ENCODE measurements around the gene NUP93.

- TF ChIP-seq NFRKB (IDR thresholded peaks at IDR 0.05) = no peak
- no peak for TF ChIP-seq ELF4 (IDR thresholded peaks at IDR 0.05)
- TF ChIP-seq ZNF384 (IDR thresholded peaks at IDR 0.05) = no peak
- TF ChIP-seq SUZ12 (IDR thresholded peaks at IDR 0.05) = no peak
- TF ChIP-seq FOXM1 (IDR thresholded peaks at IDR 0.05; ENCODE audit: borderline replicate concordance) = no peak
- TF ChIP-seq BHLHE40 (IDR thresholded peaks at IDR 0.05; ENCODE audit: borderline replicate concordance) = no peak
These were observed 46.3 kb upstream of the NUP93 start for GRCh38 chr16:56683424-56684172.

Measured in HEK293T (cell line).